A549 treated with CpdA at 1 μM for 4 hours (cell line): Measurements from ENCODE around the gene EXOSC5. TPM values are rescaled to one million over a fixed set of nuclear protein-coding genes. Genes with fewer than 3 reads are reported as not detected.

Source experiments
- total RNA-seq: library from RNA; stranded (reverse); fragments of 200-300 nt; extraction: Qiagen RNA extraction; gene quantifications from 5 replicates; pipeline ENCODE4 v1.2.3, GENCODE V29; 2022; ENCODE audit warnings: low read depth

EXOSC5 gene
- total RNA-seq: 79.0 to 104 TPM (median 97.3 TPM) in 5 replicates

DNA sequence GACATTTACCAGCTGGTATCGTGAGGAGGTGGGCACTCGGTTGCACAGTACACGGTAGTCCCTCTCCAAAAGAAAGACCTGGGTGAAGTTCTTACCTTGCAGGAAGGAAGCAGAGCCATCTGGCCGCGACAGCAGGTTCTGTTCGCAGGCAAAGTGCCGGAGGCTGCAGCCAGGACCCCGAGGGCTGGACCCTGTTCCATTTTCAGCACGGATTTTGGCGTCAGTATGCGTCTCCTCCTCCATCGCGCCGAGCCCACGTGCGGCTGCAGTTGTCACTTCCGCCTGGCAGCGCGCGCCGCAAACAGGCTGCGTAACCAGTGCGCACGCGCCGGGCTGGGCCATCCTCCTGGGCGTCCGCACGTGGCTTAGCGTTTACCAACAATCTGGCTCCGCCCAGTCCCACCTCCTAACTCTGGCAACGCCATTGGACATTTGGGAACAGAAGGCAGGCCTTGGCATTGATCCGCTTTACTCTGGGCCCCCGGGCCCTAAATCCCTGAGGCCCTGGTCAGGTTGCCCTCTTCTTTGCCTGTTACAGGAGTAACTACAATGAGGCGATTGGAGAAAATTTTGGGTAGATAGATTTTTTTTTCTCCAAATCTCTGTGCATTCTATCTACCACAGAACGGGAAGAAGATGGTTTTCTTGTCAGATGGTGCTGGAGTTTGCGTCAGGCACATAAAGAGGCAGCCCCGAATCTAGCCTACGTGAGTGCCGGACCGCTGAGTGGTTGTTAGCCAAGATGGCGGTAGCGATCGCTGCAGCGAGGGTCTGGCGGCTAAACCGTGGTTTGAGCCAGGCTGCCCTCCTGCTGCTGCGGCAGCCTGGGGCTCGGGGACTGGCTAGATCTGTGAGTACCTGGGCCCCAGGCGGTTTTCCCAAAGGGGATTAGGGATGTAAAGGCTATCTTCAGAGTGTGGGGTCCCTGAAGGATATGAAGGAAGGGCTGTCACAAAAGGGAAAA, at the start of gene EXOSC5, which contains the start of gene BCKDHA:
Gene EXOSC5 (minus strand): TSS at position 274 of the 964 bp plus-strand sequence. CDS start 31 bp downstream, at position 243.
Gene BCKDHA (plus strand): TSS at position 733 of the 964 bp plus-strand sequence. CDS start 10 bp downstream, at position 743.

DNA sequence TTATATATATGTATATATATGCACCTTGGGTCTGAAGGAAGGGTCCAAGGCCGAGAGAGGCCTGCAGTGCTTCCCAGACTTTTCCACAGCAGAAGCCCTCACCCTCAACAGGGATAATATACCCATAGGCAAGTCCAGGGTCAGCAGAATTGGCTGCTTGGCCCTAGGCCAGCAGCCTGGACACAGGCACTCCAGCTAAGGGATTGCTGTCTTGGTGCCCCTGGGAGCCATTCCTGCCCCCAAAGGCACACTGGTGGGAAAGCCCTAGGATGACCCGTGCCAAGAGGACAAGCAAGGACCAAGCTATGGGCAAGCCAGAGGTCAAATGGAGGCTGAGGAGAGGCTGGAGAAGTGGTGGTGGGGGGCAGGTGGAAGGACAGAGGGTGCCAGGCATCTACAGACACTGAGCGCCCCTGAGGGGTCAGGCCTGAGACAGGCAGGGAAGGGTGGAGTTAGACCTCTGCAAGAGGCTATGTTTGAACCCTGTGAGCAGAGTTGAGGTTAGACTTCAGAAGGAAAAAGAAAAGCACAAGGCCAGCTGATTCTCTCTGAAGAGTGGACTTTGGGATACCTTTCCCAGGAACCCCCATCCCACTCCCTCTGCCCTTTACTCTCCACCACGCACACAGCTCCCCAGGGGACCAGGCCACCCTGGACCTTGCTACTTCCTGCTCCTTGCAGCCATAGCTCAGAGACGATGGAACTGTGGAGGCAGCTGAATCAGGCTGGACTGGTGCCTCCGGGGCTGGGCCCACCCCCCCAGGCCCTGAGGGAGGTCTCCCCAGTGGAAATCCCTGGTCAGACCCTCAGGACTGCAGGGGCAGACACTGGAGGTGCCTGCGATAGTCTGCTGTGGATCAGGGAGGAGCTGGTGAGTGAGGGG, 45.6 kb upstream of the EXOSC5 start, which contains the start of gene ERICH4:
Gene ERICH4 (plus strand): TSS at position 684 of the 883 bp plus-strand sequence. CDS start 14 bp downstream, at position 698.

GRCh38 chr19:41439441-41440222, 42.5 kb upstream of the EXOSC5 start, which contains the start of gene DMAC2:
Gene DMAC2 (minus strand): TSS chr19:41439912. CDS start chr19:41439899, 13 bp downstream.

DNA sequence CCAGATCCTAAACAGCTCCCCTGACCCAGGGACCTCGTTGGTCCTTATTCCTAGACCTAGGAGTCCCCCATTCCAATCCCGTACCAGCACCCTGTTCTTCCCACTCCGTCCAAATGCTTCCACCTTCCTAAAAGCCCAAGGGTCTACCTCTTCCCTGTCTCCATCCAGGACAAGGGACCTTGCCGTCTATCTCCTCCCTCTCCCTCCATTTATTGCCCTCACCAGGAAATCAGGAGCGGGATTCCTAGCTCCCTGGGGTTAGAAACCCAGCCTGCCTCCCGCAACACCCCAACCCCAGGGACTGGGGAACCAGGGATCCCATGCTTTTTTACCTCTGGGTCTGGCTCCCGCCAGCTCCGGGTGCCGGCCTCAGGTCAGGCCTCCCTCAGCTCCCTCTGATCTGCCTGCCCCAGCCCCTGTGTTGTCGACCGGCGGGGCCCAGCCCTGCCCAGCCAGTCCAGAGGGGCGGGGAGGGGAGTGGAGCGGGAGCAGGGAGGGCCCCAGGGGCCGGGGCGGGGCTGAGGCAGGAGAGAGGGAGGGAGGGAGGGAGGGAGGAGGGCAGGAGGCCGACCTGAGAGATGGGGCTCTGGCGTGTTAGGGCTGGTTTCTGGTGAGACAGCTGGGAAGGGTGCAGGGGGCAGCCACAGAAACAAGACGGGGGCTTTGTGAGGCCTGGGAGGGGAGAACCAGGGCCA, 29.9 kb upstream of the EXOSC5 start, which contains the start of gene B3GNT8:
Gene B3GNT8 (minus strand): TSS at position 423 of the 695 bp plus-strand sequence. CDS start 596 bp downstream, outside the sequence.

GRCh38 chr19:41376241-41376997, 20.7 kb downstream of the EXOSC5 start, which contains the start of gene TMEM91:
Gene TMEM91 (plus strand): TSS chr19:41376533. CDS start chr19:41378310, 1,777 bp downstream.

GRCh38 chr19:41363753-41364523, 33.2 kb downstream of the EXOSC5 start, which contains the start of gene B9D2:
Gene B9D2 (minus strand): TSS chr19:41364149. CDS start chr19:41363519, 630 bp downstream.

GRCh38 chr19:41353466-41354342, 43.5 kb downstream of the EXOSC5 start, which contains the start of gene TGFB1:
Gene TGFB1 (minus strand): TSS chr19:41353922. CDS start chr19:41353044, 878 bp downstream.

Other genes with a start within 250 kb of the EXOSC5 start
- 24.4 to 29.1 TPM (median 28.3 TPM) in 5 replicates for gene CYP2S1, start 204.1 kb downstream of the EXOSC5 start, total RNA-seq
- 136 to 158 TPM (median 140 TPM) in 5 replicates for gene AXL, start 178.1 kb downstream of the EXOSC5 start, total RNA-seq
- 301 to 328 TPM (median 323 TPM) in 5 replicates for gene HNRNPUL1, start 133.0 kb downstream of the EXOSC5 start, total RNA-seq
- 32.7 to 47.7 TPM (median 42.9 TPM) in 5 replicates for gene CCDC97, start 87.2 kb downstream of the EXOSC5 start, total RNA-seq
- gene TGFB1, start 43.4 kb downstream of the EXOSC5 start, total RNA-seq: 123 to 170 TPM (median 149 TPM) in 5 replicates
- gene B9D2, start 33.2 kb downstream of the EXOSC5 start, total RNA-seq: 25.0 to 34.5 TPM (median 34.0 TPM) in 5 replicates
- 2.7 to 4.5 TPM (median 3.6 TPM) in 5 replicates for gene TMEM91, start 20.8 kb downstream of the EXOSC5 start, total RNA-seq
- 37.1 to 47.6 TPM (median 40.8 TPM) in 5 replicates for gene BCKDHA, start 459 bp upstream of the EXOSC5 start, total RNA-seq
- 0.09 to 0.43 TPM (median 0.11 TPM) in 3 of 5 replicates, not detected in the others for gene B3GNT8, start 30.0 kb upstream of the EXOSC5 start, total RNA-seq
- gene DMAC2, start 42.6 kb upstream of the EXOSC5 start, total RNA-seq: 103 to 120 TPM (median 108 TPM) in 5 replicates
- gene ERICH4, start 45.8 kb upstream of the EXOSC5 start, total RNA-seq: not detected in 5 replicates
- not detected in 5 replicates for gene CEACAM21, start 178.8 kb upstream of the EXOSC5 start, total RNA-seq
- not detected in 5 replicates for gene CEACAM4, start 229.7 kb upstream of the EXOSC5 start, total RNA-seq